ENCODE data around the gene PIK3R3. TPM values are rescaled to one million over a fixed set of nuclear protein-coding genes. Genes with fewer than 3 reads are reported as not detected.
A peak's percentile ranks its signal among the peaks of the same experiment; 100 is the strongest.

Gene PIK3R3
- polyA plus RNA-seq, result 0.24 TPM

DNA sequence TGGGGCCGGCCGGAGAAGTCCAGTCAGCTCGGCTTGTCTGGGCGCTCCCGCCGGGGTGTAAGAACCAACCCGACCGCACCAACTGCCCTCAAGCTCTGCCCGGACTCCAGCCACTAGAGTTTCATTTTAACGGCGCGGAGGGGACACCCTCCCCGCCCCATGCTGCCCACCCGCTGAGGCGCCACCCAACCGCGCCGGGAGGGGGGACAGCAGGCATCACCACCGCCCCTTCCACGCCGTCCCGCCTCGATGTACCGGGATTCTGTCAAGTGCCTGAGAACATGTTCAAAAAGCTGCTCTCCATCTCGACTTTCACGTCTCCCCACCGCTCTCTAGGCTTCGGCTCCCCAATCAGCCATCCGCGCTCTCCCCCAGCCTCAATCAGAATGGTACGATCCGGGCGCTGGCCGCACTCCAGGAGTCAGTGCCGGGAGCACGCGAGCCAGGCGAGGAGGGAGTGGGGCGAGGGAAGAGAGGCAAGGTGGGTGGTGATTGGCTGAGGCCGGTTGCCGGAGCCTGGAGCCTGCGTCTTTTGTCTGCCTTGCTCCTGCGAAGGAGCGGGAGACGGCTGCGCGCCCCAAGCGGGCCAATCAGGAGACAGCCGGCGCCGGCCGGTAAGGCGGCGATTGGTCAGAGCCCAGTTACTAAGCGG, at the start of gene PIK3R3:
TSS of gene PIK3R3 (minus strand) at position 101 of the 652 bp plus-strand sequence. CDS start 677 bp downstream, outside the sequence.
- peak within 1 kb of the TSS; percentile 77 to 98 (median 82) for H3K27ac Mint-ChIP-seq
- peaks cover 0 to 4% (median 0%) of the 10 kb centered on the region in 3 donors for H3K9me3 Mint-ChIP-seq
- H3K36me3 Mint-ChIP-seq, result no peaks in the 10 kb centered on the region
- H3K27me3 Mint-ChIP-seq, result peaks cover 32% of the 10 kb centered on the region
- H3K4me3 Mint-ChIP-seq, result peak within 1 kb of the TSS; percentile 96 to 100 (median 98)
- H3K4me1 Mint-ChIP-seq, result peaks cover 10 to 24% (median 13%) of the 10 kb centered on the region in 3 donors

DNA sequence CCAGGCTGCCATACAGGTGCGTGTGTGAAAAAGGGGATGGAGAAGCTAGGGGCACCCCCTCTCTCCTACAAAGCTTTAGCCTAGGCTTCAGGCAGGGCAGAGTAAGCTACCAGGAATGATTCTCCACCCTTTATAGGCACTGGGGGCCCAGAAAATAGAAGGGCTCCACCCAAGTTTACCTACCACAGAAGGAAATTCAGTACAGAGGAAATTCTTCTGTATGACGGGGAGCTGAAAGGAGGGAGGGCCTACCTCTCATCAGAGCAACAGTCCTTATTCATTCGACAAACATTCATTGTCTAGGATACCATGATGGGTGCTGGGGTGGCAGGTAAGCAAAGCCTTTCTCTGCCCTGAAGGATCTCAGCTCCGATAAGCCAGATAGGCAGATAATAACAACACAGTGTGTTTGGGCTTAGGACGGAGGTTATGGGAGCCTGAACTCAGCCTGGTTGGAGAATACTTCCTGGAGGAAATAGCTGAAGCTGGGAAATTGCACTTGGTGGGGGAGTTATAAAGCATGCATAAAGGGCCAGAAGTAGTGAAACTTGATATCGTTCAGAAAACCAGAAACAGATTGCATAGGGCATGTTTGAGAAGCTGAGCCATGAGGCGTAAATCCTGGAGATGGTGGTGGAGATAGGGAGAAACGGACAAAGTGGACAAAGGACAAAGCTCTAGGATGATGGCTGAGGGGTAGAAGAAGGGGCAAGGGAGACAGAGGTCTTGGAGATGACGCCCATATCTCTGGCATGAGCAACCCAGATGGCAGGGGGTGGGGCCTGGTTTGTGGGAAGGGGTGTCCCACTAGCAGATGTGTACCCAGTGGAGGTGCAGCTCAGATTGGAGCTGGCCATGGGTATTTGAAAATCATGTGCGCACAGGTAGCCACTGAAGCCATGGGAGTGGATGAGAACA, 49.2 kb upstream of the PIK3R3 start:
- H3K4me3 Mint-ChIP-seq, result no peak overlapping the region
- H3K27ac Mint-ChIP-seq, result peak overlapping the region in 1 of 3 donors; percentile 6

DNA sequence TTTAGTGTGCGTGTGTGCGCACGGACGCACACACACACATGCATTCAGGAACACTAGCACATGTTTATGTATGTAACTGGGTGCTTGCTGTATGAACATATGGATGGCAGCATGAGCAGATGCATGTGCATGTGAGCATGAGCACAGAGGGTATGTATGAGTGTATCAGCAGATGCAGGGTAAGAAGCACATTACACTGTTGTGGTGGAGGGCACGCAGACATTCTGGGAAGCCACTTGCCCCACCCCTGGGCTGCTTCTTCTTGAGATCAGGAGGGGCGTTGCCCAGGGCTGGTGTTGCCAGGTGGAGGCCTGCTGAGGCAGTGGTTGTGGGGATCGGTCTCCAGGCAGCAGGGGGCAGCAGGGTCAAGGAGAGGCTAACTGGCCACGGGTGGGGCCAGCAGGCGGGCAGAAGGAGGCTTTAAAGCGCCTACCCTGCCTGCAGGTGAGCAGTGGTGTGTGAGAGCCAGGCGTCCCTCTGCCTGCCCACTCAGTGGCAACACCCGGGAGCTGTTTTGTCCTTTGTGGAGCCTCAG, 47.7 kb upstream of the PIK3R3 start:
- peaks cover 5 to 9% (median 8%) of the 10 kb centered on the region in 3 donors for H3K4me1 Mint-ChIP-seq
- no peaks in the 10 kb centered on the region for H3K27me3 Mint-ChIP-seq
- H3K4me3 Mint-ChIP-seq, result no peak overlapping the region
- H3K36me3 Mint-ChIP-seq, result peaks cover 1% of the 10 kb centered on the region
- no peaks in the 10 kb centered on the region for H3K9me3 Mint-ChIP-seq
- no peak overlapping the region for H3K27ac Mint-ChIP-seq

More for the DNA sequence above, 49.2 kb upstream of the PIK3R3 start:
- H3K36me3 Mint-ChIP-seq, result peaks cover 1% of the 10 kb centered on the region
- H3K27me3 Mint-ChIP-seq, result no peaks in the 10 kb centered on the region
- H3K4me1 Mint-ChIP-seq, result peaks cover 2 to 8% (median 7%) of the 10 kb centered on the region in 3 donors
- H3K9me3 Mint-ChIP-seq, result no peaks in the 10 kb centered on the region

DNA sequence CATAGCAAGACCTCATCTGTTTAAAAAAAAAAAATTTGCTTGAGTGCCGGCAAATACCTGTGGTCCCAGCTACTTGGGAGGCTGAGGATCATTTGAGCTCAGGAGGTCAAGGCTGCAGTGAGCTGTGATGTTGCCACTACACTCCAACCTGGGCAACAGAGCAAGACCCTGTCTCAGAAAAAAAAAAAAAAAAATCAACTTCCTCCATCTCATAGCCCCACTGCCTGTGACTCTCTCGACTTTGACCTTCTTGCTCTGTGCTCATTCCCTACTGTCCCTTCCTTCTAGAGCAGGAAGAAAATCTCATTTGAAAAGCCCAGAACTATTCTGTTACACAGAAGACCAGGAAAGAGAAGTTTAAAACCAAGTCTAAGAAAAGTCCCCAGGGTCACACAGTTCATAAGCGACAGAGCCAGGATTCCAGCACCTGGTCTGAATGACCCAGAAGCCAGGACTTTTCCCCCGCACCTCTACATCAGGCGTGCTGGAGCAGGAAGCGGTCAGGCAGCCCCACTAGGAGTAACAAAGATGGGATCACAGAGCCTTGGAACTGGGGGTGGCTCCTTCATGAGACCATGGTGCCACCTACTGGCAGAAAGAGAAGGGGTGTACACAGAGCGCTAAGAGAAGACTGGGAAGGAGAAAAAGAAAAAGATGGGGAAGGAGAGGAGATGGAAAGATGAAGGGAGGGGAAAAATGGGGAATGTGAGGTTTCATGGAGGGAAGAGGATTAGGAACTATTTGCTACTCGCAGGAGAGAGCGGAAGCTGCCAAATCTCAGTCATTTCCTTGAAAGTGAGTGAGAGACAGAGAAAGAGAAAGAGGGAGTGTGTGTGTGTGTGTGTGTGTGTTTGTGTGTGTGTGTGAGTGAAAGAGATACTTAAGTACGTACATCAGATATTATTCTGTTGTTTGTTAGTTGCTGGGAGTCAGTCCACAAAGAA, 47.0 kb upstream of the PIK3R3 start:
- Mint-ChIP-seq H3K27ac (no peak overlapping the region), H3K36me3 (no peaks in the 10 kb centered on the region), H3K27me3 (no peaks in the 10 kb centered on the region), H3K4me1 (peaks cover 3 to 8% (median 5%) of the 10 kb centered on the region in 3 donors), H3K9me3 (no peaks in the 10 kb centered on the region), H3K4me3 (no peak overlapping the region)

DNA sequence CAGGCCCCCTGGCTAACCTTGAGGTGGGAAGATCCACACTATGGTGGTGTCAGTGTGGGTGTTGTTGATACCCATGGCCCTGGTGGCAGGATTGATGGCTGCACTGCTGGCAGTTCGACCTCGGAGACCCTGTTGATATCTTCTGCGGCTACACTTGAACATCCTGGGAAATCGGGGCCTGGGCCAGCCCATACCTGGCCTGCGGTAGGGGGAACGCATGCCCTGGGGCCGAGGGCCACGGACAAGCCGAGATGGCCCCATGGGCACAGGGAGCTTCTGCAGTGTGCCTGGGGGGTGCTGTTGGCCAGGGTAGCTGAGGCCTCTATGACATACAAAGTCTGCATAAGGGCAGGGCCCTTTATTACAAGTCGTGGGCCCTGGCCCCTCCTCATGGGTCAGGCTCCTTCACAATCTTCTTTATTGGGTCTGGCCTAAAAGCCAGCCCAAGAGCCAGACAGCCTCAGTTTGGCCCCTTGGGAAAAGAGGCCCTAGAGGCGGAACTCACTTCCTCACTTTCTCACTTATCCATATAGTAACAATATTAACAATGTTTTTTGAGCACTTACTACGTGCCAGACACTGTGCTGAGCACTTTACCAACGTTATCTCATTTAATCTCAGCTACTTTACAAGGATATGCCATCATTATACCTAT, 43.9 kb upstream of the PIK3R3 start, which contains the start of gene P3R3URF:
TSS of gene P3R3URF (minus strand) at position 278 of the 655 bp plus-strand sequence. CDS start at position 261, 17 bp downstream.
- no peaks in the 10 kb centered on the region for H3K36me3 Mint-ChIP-seq
- peaks cover 7 to 9% (median 8%) of the 10 kb centered on the region in 3 donors for H3K4me1 Mint-ChIP-seq
- H3K4me3 Mint-ChIP-seq, result no peak within 1 kb of the TSS
- no peaks in the 10 kb centered on the region for H3K27me3 Mint-ChIP-seq
- peak within 1 kb of the TSS in 1 of 3 donors; percentile 26 for H3K27ac Mint-ChIP-seq
- no peaks in the 10 kb centered on the region for H3K9me3 Mint-ChIP-seq

DNA sequence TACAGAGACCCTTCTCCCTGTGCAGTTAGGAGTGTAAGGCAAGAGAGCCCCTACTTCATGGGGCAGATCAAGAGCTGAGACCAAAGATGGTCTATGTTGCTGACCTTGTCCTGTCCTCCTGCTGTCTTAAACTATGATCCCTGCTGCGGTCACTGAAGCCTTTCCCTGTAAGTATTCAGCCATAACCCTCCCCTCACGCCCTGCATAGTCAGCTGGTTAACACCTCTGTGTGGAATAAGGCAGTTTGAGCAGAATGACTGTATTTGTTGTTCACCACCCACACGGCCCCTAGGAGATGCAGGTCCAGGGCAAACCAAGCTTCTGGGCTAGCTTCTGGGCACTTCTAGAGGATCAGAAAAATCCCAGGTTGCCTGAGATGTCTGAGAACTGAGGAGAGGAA, 42.8 kb upstream of the PIK3R3 start:
- no peak overlapping the region for H3K27ac Mint-ChIP-seq
- peaks cover 10 to 15% (median 15%) of the 10 kb centered on the region in 3 donors for H3K4me1 Mint-ChIP-seq
- H3K9me3 Mint-ChIP-seq, result no peaks in the 10 kb centered on the region
- H3K27me3 Mint-ChIP-seq, result no peaks in the 10 kb centered on the region
- no peaks in the 10 kb centered on the region for H3K36me3 Mint-ChIP-seq
- H3K4me3 Mint-ChIP-seq, result no peak overlapping the region

DNA sequence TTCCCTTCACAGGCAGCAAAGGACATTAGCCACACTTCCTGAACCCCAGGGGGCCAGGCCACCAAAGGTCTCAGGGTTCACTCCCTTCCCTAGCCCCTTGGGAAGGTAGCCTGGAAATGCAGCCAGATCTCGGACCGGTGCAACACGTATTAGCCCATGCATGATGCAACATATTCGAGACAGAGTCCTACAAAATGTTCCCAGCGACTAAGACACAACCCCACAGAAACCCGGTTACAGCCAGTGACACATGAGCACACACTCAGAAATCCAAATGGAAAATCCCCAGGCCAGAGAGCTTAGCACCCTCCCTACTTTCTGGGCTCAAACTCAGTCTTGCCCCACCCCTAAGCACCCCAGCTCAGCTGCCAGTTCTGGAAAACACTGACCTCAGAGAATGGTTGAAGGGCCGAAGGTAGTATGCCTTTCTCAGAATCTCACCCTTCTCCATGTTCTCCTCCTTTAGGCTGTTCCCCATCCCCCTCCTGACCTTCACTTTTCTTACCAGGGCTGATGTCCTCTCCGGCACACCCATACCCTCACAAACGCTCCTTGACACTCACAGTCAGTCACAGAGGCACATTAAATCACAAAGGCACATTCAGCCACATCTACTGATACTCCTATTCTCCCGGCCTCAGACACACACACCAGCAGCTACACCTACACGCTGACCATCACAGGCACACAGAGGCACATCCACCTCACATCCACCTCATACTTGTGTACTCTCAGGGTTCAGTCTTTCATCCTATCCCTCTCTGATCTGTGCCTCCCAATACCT, 42.2 kb upstream of the PIK3R3 start, which contains the start of gene TSPAN1:
TSS of gene TSPAN1 (plus strand) at position 640 of the 784 bp plus-strand sequence. CDS start 6,021 bp downstream, outside the sequence.
- no peaks in the 10 kb centered on the region for H3K27me3 Mint-ChIP-seq
- no peak within 1 kb of the TSS for H3K27ac Mint-ChIP-seq
- no peaks in the 10 kb centered on the region for H3K9me3 Mint-ChIP-seq
- peaks cover 10 to 15% (median 15%) of the 10 kb centered on the region in 3 donors for H3K4me1 Mint-ChIP-seq
- H3K4me3 Mint-ChIP-seq, result no peak within 1 kb of the TSS
- H3K36me3 Mint-ChIP-seq, result no peaks in the 10 kb centered on the region

DNA sequence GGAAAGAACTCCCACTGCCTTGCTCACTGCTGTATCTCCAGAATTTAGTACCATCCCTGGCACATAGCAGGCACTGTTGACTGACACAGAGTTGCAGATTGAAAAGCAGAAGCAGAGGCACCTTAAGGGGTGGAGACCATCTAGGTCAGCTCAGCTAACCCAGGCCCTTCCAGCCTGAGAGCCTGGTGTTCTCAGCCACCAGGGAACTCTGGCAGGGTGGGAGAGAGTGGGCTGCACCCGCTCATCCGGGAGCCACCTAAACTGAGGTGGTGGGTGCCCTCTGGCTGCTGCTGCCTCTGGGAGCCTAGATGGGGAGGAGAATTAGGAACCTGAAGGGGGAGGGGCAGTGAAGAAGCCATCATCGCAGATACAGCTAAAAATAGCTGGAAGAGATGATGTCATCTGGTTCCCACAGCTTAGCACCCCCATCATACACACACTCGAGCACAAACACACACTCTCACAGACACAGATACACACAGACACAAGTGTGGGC, 41.0 kb upstream of the PIK3R3 start:
- H3K27ac Mint-ChIP-seq, result no peak overlapping the region
- H3K4me3 Mint-ChIP-seq, result peak overlapping the region in 1 of 4 donors; percentile 1
- no peaks in the 10 kb centered on the region for H3K36me3 Mint-ChIP-seq
- H3K9me3 Mint-ChIP-seq, result no peaks in the 10 kb centered on the region
- H3K27me3 Mint-ChIP-seq, result no peaks in the 10 kb centered on the region
- peaks cover 10 to 15% (median 15%) of the 10 kb centered on the region in 3 donors for H3K4me1 Mint-ChIP-seq

DNA sequence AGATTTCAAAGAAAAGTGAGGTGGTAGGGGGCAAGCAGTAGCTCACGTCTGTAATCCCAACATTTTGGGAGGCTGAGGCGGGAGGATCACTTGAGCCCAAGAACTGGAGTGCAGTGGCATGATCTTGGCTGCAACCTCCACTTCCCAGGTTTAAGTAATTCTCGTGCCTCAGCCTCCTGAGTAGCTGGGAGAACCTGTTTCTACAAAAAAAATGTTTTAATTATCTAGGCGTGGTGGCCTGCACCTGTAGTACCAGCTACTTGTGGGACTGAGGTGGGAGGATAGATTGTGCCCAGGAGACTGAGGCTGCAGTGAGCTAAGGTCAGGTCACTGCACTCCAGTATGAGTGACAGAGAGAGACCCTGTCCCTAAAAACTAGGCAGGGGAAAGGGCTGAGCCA, 39.9 kb upstream of the PIK3R3 start:
- peak overlapping the region in 1 of 4 donors; percentile 40 for H3K4me3 Mint-ChIP-seq
- H3K4me1 Mint-ChIP-seq, result peaks cover 10 to 19% (median 15%) of the 10 kb centered on the region in 3 donors
- no peak overlapping the region for H3K27ac Mint-ChIP-seq
- peaks cover under 1% of the 10 kb centered on the region for H3K27me3 Mint-ChIP-seq
- H3K36me3 Mint-ChIP-seq, result no peaks in the 10 kb centered on the region
- H3K9me3 Mint-ChIP-seq, result no peaks in the 10 kb centered on the region

DNA sequence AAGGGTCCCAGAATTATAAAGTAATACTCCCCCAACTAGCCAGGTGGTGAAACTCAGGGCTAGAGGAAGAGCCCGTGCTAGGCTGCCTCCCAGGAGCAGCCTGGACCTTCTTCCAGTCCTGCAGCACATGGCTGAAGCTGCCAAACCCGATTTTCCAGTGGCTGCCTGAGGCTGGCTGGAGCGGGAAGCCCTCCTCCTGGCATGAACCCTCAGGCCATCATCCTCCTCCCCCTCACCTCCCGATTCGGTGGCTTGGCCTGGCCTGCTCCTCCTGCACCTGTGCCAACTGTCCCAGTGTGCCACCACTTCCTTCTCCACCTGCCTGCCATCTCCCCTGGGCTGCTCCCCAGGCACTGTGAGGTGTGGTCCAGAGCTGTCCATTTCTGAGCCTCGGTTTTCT, 39.4 kb upstream of the PIK3R3 start:
- Mint-ChIP-seq H3K27ac (no peak overlapping the region), H3K4me3 (peak overlapping the region in 2 of 4 donors; percentile 40 to 57), H3K27me3 (peaks cover 3% of the 10 kb centered on the region), H3K36me3 (no peaks in the 10 kb centered on the region), H3K4me1 (peaks cover 10 to 21% (median 16%) of the 10 kb centered on the region in 3 donors), H3K9me3 (no peaks in the 10 kb centered on the region)

DNA sequence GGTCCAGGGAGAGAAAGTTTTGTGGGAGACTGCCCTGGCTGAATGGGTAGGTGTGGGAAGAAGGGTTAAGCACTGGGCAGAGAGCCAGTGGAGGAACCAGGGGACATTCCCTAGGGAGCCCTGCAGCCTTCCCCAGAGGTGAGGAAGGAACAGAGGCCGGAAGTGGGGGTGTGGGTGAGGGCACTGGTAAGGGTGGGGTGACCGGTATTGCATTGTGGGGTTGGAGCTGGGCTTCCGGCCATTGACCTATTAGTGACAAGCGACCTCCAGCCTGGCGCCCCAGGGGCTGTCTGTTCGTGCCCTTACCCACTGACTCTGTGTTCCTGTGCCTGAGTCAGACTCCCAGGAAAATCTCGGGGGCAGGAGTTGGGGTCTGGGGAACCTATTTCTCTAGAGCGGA, 38.9 kb upstream of the PIK3R3 start:
- H3K4me1 Mint-ChIP-seq, result peaks cover 13 to 20% (median 17%) of the 10 kb centered on the region in 3 donors
- H3K27me3 Mint-ChIP-seq, result peaks cover 5% of the 10 kb centered on the region
- no peaks in the 10 kb centered on the region for H3K9me3 Mint-ChIP-seq
- H3K4me3 Mint-ChIP-seq, result peak overlapping the region in 1 of 4 donors; percentile 57
- H3K27ac Mint-ChIP-seq, result peak overlapping the region in 2 of 3 donors; percentile 25 to 63
- H3K36me3 Mint-ChIP-seq, result no peaks in the 10 kb centered on the region

DNA sequence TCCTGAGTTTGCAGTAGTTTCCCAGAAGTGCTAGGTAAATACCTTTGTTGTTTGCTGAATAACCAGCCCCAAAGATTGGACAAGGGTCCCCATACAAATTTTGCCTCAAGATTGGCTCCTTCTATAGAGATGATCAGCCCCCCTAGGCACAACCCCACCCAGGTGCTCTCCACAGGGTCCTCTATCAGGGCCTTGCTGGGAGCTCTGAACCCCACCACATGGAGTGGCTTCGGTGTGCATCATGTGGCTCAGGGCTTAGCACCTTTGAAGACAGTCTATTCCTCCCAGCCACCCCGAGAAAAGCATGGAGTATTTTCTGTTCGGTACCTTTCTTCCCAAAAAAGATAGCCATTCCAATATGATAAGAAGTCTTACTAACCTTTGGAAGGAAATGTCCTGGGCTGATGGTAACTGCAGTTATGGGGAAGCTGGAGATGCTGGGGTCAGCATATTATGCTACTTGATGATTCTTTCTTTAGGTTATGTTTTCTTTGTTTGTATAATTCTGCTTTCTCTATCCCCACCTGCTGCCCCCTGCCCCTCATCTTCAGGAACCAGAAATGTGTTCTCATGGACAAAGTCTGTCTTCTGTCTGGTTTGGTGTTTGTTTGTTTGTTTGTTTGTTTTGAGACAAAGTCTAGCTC, 37.5 kb upstream of the PIK3R3 start:
- peaks cover 16 to 23% (median 19%) of the 10 kb centered on the region in 3 donors for H3K4me1 Mint-ChIP-seq
- no peaks in the 10 kb centered on the region for H3K9me3 Mint-ChIP-seq
- H3K27ac Mint-ChIP-seq, result no peak overlapping the region
- peaks cover 5% of the 10 kb centered on the region for H3K27me3 Mint-ChIP-seq
- peak overlapping the region in 1 of 4 donors; percentile 18 for H3K4me3 Mint-ChIP-seq
- no peaks in the 10 kb centered on the region for H3K36me3 Mint-ChIP-seq
